Liver (tissue), 9 donors: ENCODE data around the gene DYRK4. TPM values are rescaled to one million over a fixed set of nuclear protein-coding genes. Genes with fewer than 3 reads are reported as not detected.

Source experiments
- DNase-seq: peaks from one replicate; pipeline ENCODE4 v3.0.0-alpha.2; 2017; ENCODE audit warnings: low spot score
- H3K27ac ChIP-seq, 2 donors: one replicate each; pipeline ENCODE4 v1.7.0; 2013; ENCODE audit warnings: inconsistent platforms in 2 of 2, low read length in 2 of 2, control low read depth in 1 of 2, low read depth in 1 of 2, mild to moderate bottlenecking in 1 of 2
- H3K27me3 ChIP-seq, 4 donors: one replicate each; pipeline versions ENCODE4 v1.6.1 to v1.7.0; 2013; ENCODE audit warnings: low read length in 3 of 4, inconsistent platforms in 1 of 4, mild to moderate bottlenecking in 1 of 4, moderate library complexity in 1 of 4; ENCODE audit not compliant: control insufficient read depth in 4 of 4, insufficient read depth in 4 of 4
- H3K36me3 ChIP-seq, 4 donors: one replicate each; pipeline versions ENCODE4 v1.6.1 to v1.7.0; 2013; ENCODE audit warnings: low read length in 3 of 4, mild to moderate bottlenecking in 3 of 4, low read depth in 1 of 4, moderate library complexity in 1 of 4; ENCODE audit not compliant: control insufficient read depth in 4 of 4, insufficient read depth in 3 of 4
- H3K4me1 ChIP-seq, 4 donors: one replicate each; pipeline versions ENCODE4 v1.6.1 to v1.7.0; 2013; ENCODE audit warnings: low read length in 3 of 4, mild to moderate bottlenecking in 3 of 4, moderate library complexity in 1 of 4; ENCODE audit not compliant: control insufficient read depth in 4 of 4, insufficient read depth in 4 of 4
- H3K4me3 ChIP-seq, 3 donors: one replicate each; pipeline versions ENCODE4 v1.6.1 to v1.7.0; 2013; ENCODE audit warnings: low read length in 3 of 3, control low read depth in 1 of 3, low read depth in 1 of 3, mild to moderate bottlenecking in 1 of 3
- H3K9ac ChIP-seq, 2 donors: one replicate each; pipeline ENCODE4 v1.7.0; 2013; ENCODE audit warnings: low read length in 2 of 2, mild to moderate bottlenecking in 2 of 2, moderate library complexity in 2 of 2, control low read depth in 1 of 2, low read depth in 1 of 2
- H3K9me3 ChIP-seq, 4 donors: one replicate each; pipeline versions ENCODE4 v1.6.1 to v1.7.0; 2013; ENCODE audit warnings: low read length in 3 of 4; ENCODE audit not compliant: control insufficient read depth in 4 of 4
- EGR1 ChIP-seq, 2 donors: IDR thresholded peaks; 2 replicates each; pipeline ENCODE4 v1.6.1; 2016 to 2018; ENCODE audit warnings: antibody characterized with exemption in 2 of 2, low read depth in 2 of 2
- FOXA1 ChIP-seq: IDR thresholded peaks from 2 replicates; pipeline ENCODE4 v1.6.1; 2016; ENCODE audit warnings: antibody characterized with exemption
- FOXA2 ChIP-seq: IDR thresholded peaks from 2 replicates; pipeline ENCODE4 v1.6.1; 2016; ENCODE audit warnings: antibody characterized with exemption
- GABPA ChIP-seq, 2 donors: IDR thresholded peaks in 1 of 2; conservative IDR thresholded peaks in 1 of 2; 2 replicates each; pipeline ENCODE4 v1.6.1; 2016; ENCODE audit warnings: antibody characterized with exemption in 2 of 2, mild to moderate bottlenecking in 1 of 2, moderate library complexity in 1 of 2
- HNF4A ChIP-seq, 2 donors: conservative IDR thresholded peaks; 2 replicates each; pipeline ENCODE4 v1.6.1; 2016; ENCODE audit warnings: antibody characterized with exemption in 2 of 2, mild to moderate bottlenecking in 2 of 2
- HNF4G ChIP-seq: IDR thresholded peaks from 2 replicates; pipeline ENCODE4 v1.6.1; 2016; ENCODE audit warnings: antibody characterized with exemption
- JUND ChIP-seq, 2 donors: IDR thresholded peaks; 2 replicates each; pipeline ENCODE4 v1.6.1; 2016; ENCODE audit warnings: antibody characterized with exemption in 2 of 2
- NR2F2 ChIP-seq: IDR thresholded peaks from 2 replicates; pipeline ENCODE4 v1.6.1; 2016; ENCODE audit warnings: antibody characterized with exemption
- RAD21 ChIP-seq, 2 donors: IDR thresholded peaks; 2 replicates each; pipeline ENCODE4 v1.6.1; 2016; ENCODE audit warnings: antibody characterized with exemption in 2 of 2, mild to moderate bottlenecking in 2 of 2
- RXRA ChIP-seq, 2 donors: IDR thresholded peaks; 2 replicates each; pipeline ENCODE4 v1.6.1; 2017 to 2018; ENCODE audit warnings: antibody characterized with exemption in 2 of 2, mild to moderate bottlenecking in 1 of 2
- SP1 ChIP-seq: IDR thresholded peaks from 2 replicates; pipeline ENCODE4 v1.6.1; 2018; ENCODE audit warnings: antibody characterized with exemption, mild to moderate bottlenecking
- TAF1 ChIP-seq: conservative IDR thresholded peaks from 2 replicates; pipeline ENCODE4 v1.6.1; 2016; ENCODE audit warnings: antibody characterized with exemption, mild to moderate bottlenecking
- YY1 ChIP-seq: IDR thresholded peaks from 2 replicates; pipeline ENCODE4 v1.6.1; 2016; ENCODE audit warnings: antibody characterized with exemption, mild to moderate bottlenecking
- ZBTB33 ChIP-seq: IDR thresholded peaks from 2 replicates; pipeline ENCODE4 v1.6.1; 2016; ENCODE audit warnings: antibody characterized with exemption
- WGBS: extraction: QIAGEN DNeasy Blood & Tissue Kit; methylation state at CpG from one replicate; pipeline ENCODE4 v1.1.7; 2013; 5-methylcytosine and 5-hydroxymethylcytosine counted together
- polyA plus RNA-seq, 2 donors: library from polyadenylated mRNA; stranded (reverse) in 1 of 2; unstranded in 1 of 2; fragments of 200-250 nt in 1 of 2; fragments of >200 nt in 1 of 2; fragmentation: Nextera tagmentation in 1 of 2; extraction: Ambion mirVana in 1 of 2; gene quantifications; one replicate each; pipeline versions ENCODE4 v1.2.1 to v1.2.3, GENCODE V29; 2013 to 2015
- total RNA-seq, 2 donors: library from RNA; depleted of rRNA; stranded (reverse); fragments of >200 nt; gene quantifications; one replicate each; pipeline ENCODE4 v1.2.3, GENCODE V29; 2014
- TF ChIP-seq, protein P1 (sequence below): IDR thresholded peaks from 2 replicates; pipeline ENCODE4 v1.6.1; 2016; ENCODE audit warnings: antibody characterized with exemption, mild to moderate bottlenecking
- TF ChIP-seq, protein P2 (sequence below): IDR thresholded peaks from 2 replicates; pipeline ENCODE4 v1.6.1; 2016; ENCODE audit warnings: antibody characterized with exemption
- TF ChIP-seq, protein P3 (sequence below): IDR thresholded peaks from 2 replicates; pipeline ENCODE4 v1.6.1; 2016; ENCODE audit warnings: antibody characterized with exemption
- TF ChIP-seq, protein P4 (sequence below): fragments of 150-350 bp; IDR thresholded peaks from 2 replicates; pipeline ENCODE4 v1.5.1; 2017; ENCODE audit warnings: improper control_type of control experiment, low read depth, low read length; ENCODE audit not compliant: missing input control
- donor health status: healthy.
- donor health status: healthy.
- donor health status: healthy.
- donor health status: healthy.
- donor health status: healthy.

DYRK4 gene
- total and polyA plus RNA-seq, 4 donors: 12.0 to 20.3 (median 14.4) TPM

- 81% methylated on average over 3 of the region's 3 CpGs for WGBS
- H3K4me1 ChIP-seq: peaks cover 2 to 22% (median 17%) of the 10 kb centered on the region in 4 donors
- H3K36me3 ChIP-seq: peaks cover 0 to 1% (median 0%) of the 10 kb centered on the region in 4 donors
- TF ChIP-seq, protein P1, sequence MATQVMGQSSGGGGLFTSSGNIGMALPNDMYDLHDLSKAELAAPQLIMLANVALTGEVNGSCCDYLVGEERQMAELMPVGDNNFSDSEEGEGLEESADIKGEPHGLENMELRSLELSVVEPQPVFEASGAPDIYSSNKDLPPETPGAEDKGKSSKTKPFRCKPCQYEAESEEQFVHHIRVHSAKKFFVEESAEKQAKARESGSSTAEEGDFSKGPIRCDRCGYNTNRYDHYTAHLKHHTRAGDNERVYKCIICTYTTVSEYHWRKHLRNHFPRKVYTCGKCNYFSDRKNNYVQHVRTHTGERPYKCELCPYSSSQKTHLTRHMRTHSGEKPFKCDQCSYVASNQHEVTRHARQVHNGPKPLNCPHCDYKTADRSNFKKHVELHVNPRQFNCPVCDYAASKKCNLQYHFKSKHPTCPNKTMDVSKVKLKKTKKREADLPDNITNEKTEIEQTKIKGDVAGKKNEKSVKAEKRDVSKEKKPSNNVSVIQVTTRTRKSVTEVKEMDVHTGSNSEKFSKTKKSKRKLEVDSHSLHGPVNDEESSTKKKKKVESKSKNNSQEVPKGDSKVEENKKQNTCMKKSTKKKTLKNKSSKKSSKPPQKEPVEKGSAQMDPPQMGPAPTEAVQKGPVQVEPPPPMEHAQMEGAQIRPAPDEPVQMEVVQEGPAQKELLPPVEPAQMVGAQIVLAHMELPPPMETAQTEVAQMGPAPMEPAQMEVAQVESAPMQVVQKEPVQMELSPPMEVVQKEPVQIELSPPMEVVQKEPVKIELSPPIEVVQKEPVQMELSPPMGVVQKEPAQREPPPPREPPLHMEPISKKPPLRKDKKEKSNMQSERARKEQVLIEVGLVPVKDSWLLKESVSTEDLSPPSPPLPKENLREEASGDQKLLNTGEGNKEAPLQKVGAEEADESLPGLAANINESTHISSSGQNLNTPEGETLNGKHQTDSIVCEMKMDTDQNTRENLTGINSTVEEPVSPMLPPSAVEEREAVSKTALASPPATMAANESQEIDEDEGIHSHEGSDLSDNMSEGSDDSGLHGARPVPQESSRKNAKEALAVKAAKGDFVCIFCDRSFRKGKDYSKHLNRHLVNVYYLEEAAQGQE: no peak
- TF ChIP-seq FOXA2 (no peak), YY1 (no peak), NR2F2 (no peak), RXRA (IDR thresholded peaks at IDR 0.05) (no peak), SP1 (no peak), RAD21 (IDR thresholded peaks at IDR 0.05) (no peak), ZBTB33 (no peak), HNF4G (no peak), HNF4A (conservative IDR thresholded peaks at IDR 0.05) (no peak), EGR1 (IDR thresholded peaks at IDR 0.05; ENCODE audit: low read depth in 2 of 2) (no peak), FOXA1 (no peak), TAF1 (no peak), JUND (IDR thresholded peaks at IDR 0.05) (no peak), GABPA (IDR thresholded peaks at IDR 0.05 in 1 of 2, conservative IDR thresholded peaks at IDR 0.05 in 1 of 2) (no peak)
- TF ChIP-seq, protein P2, sequence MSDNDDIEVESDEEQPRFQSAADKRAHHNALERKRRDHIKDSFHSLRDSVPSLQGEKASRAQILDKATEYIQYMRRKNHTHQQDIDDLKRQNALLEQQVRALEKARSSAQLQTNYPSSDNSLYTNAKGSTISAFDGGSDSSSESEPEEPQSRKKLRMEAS: no peak
- TF ChIP-seq, protein P3, sequence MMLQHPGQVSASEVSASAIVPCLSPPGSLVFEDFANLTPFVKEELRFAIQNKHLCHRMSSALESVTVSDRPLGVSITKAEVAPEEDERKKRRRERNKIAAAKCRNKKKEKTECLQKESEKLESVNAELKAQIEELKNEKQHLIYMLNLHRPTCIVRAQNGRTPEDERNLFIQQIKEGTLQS: no peak
- TF ChIP-seq, protein P4, sequence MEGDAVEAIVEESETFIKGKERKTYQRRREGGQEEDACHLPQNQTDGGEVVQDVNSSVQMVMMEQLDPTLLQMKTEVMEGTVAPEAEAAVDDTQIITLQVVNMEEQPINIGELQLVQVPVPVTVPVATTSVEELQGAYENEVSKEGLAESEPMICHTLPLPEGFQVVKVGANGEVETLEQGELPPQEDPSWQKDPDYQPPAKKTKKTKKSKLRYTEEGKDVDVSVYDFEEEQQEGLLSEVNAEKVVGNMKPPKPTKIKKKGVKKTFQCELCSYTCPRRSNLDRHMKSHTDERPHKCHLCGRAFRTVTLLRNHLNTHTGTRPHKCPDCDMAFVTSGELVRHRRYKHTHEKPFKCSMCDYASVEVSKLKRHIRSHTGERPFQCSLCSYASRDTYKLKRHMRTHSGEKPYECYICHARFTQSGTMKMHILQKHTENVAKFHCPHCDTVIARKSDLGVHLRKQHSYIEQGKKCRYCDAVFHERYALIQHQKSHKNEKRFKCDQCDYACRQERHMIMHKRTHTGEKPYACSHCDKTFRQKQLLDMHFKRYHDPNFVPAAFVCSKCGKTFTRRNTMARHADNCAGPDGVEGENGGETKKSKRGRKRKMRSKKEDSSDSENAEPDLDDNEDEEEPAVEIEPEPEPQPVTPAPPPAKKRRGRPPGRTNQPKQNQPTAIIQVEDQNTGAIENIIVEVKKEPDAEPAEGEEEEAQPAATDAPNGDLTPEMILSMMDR: no peak
- no peaks in the 10 kb centered on the region for H3K27me3 ChIP-seq
- H3K4me3 ChIP-seq: no peak overlapping the region
- H3K9me3 ChIP-seq: no peaks in the 10 kb centered on the region
- no peak for DNase-seq
- H3K27ac ChIP-seq: no peak overlapping the region
- H3K9ac ChIP-seq: no peak overlapping the region
Measured at GRCh38 chr12:4540170-4540569, 21.8 kb upstream of the DYRK4 start.
